BLaER1 treated with 17β-estradiol and CSF1 and Interleukin-3, amounts not matched to agents 10 nM and 100 nM (cell line): ENCODE data around the gene DIRAS1.
"Not testable (repeated sequence)": the region's sequence is repeated elsewhere in the genome, so short reads cannot be mapped to it uniquely, and the experiment has no call there.

ENCODE experiments used
- H3K27ac ChIP-seq, 11 experiments: shearing (Covaris generic); formaldehyde crosslinking; 2 replicates each; pipeline ENCODE4 v1.8.1; 2022
- H3K27me3 ChIP-seq, 11 experiments: shearing (Covaris generic); formaldehyde crosslinking; 2 replicates each; pipeline ENCODE4 v1.8.1; 2022
- H3K36me3 ChIP-seq, 11 experiments: shearing (Covaris generic); formaldehyde crosslinking; 2 replicates each; pipeline ENCODE4 v1.8.1; 2022
- H3K4me1 ChIP-seq, 10 experiments: shearing (Covaris generic); formaldehyde crosslinking; 2 replicates each; pipeline ENCODE4 v1.8.1; 2022
- H3K4me2 ChIP-seq, 11 experiments: shearing (Covaris generic); formaldehyde crosslinking; 2 replicates each; pipeline ENCODE4 v1.8.1; 2022
- H3K4me3 ChIP-seq, 10 experiments: shearing (Covaris generic); formaldehyde crosslinking; 2 replicates each; pipeline ENCODE4 v1.8.1; 2022
- H3K9ac ChIP-seq, 11 experiments: shearing (Covaris generic); formaldehyde crosslinking; 2 replicates each; pipeline ENCODE4 v1.8.1; 2022
- H3K9me3 ChIP-seq, 11 experiments: shearing (Covaris generic); formaldehyde crosslinking; replicated peaks in 1 of 11; 2 replicates each; pipeline ENCODE4 v1.8.1; 2022
- H4K20me1 ChIP-seq, 11 experiments: shearing (Covaris generic); formaldehyde crosslinking; 2 replicates each; pipeline ENCODE4 v1.8.1; 2022
- Cebpa-rat ChIP-seq, 11 experiments: shearing (Covaris generic); IDR thresholded peaks; 2 replicates each; pipeline ENCODE4 v1.8.1; 2022

Gene DIRAS1

GRCh38 chr19:2693492-2694160 lies 27.5 kb downstream of the DIRAS1 start:
- Histone ChIP-seq H3K4me1 (peaks cover 51 to 71% (median 60%) of the 10 kb centered on the region in 10 experiments), H3K4me2 (peak overlapping the region; percentile 74 to 99 (median 91)), H3K9me3 (peaks cover 0 to 31% (median 10%) of the 10 kb centered on the region in 11 experiments; a peak in 16 of 22 replicates), H3K4me3 (peak overlapping the region in 3 of 10 experiments; percentile 15 to 44 (median 34); a peak in 3 of 20 replicates), H4K20me1 (no peaks in the 10 kb centered on the region), H3K27me3 (no peaks in the 10 kb centered on the region), H3K9ac (peak overlapping the region in 10 of 11 experiments; percentile 64 to 89 (median 85); a peak in 18 of 22 replicates), H3K36me3 (peaks cover 0 to 42% (median 30%) of the 10 kb centered on the region in 11 experiments; a peak in 17 of 22 replicates), H3K27ac (peak overlapping the region in 10 of 11 experiments; percentile 71 to 99 (median 94); a peak in 18 of 22 replicates)
- no peak for TF ChIP-seq Cebpa-rat (IDR thresholded peaks at IDR 0.05)

- peaks cover 38 to 54% (median 44%) of the 10 kb centered on the region in 10 experiments for H3K4me1 ChIP-seq
- H3K9me3 ChIP-seq = peaks cover 0 to 48% (median 26%) of the 10 kb centered on the region in 11 experiments; a peak in 17 of 22 replicates
- H3K27ac ChIP-seq = peak overlapping the region in 4 of 11 experiments; percentile 34 to 98 (median 40); a peak in 2 of 22 replicates
- TF ChIP-seq Cebpa-rat (IDR thresholded peaks at IDR 0.05) = no peak
- H4K20me1 ChIP-seq = no peaks in the 10 kb centered on the region
- H3K4me3 ChIP-seq = no peak overlapping the region
- no peaks in the 10 kb centered on the region for H3K27me3 ChIP-seq
- peaks cover 0 to 59% (median 46%) of the 10 kb centered on the region in 11 experiments; a peak in 17 of 22 replicates for H3K36me3 ChIP-seq
- H3K9ac ChIP-seq = no peak overlapping the region
- 0 out of 22 replicates have a peak overlapping the region, but pooled peaks of 1 of the 11 experiments have one; percentile 20 for H3K4me2 ChIP-seq
These were observed 29.2 kb downstream of the DIRAS1 start for GRCh38 chr19:2691951-2692350.

GRCh38 chr19:2690856-2691255 lies 30.3 kb downstream of the DIRAS1 start:
- peaks cover 27 to 44% (median 34%) of the 10 kb centered on the region in 10 experiments for H3K4me1 ChIP-seq
- peaks cover 0 to 68% (median 55%) of the 10 kb centered on the region in 11 experiments; a peak in 17 of 22 replicates for H3K36me3 ChIP-seq

GRCh38 chr19:2686360-2686759 lies 34.8 kb downstream of the DIRAS1 start:
- H3K9me3 ChIP-seq = peaks cover 0 to 79% (median 53%) of the 10 kb centered on the region in 11 experiments; a peak in 17 of 22 replicates
- TF ChIP-seq Cebpa-rat (IDR thresholded peaks at IDR 0.05) = no peak
- peak overlapping the region in 1 of 11 experiments; percentile 59; a peak in 2 of 22 replicates for H3K27ac ChIP-seq
- peak overlapping the region in 2 of 11 experiments; percentile 13 to 35; a peak in 1 of 22 replicates for H3K4me2 ChIP-seq
- no peaks in the 10 kb centered on the region; a peak in 1 of 22 replicates for H4K20me1 ChIP-seq
- no peaks in the 10 kb centered on the region for H3K27me3 ChIP-seq
- no peak overlapping the region; a peak in 1 of 22 replicates for H3K9ac ChIP-seq
- no peak overlapping the region for H3K4me3 ChIP-seq
- peaks cover 9 to 32% (median 14%) of the 10 kb centered on the region in 10 experiments for H3K4me1 ChIP-seq
- H3K36me3 ChIP-seq = peaks cover 0 to 94% (median 80%) of the 10 kb centered on the region in 11 experiments; a peak in 17 of 22 replicates

More at GRCh38 chr19:2690856-2691255, 30.3 kb downstream of the DIRAS1 start:
- no peak overlapping the region for H3K4me3 ChIP-seq
- no peak overlapping the region for H3K9ac ChIP-seq
- peaks cover 0 to 58% (median 37%) of the 10 kb centered on the region in 11 experiments; a peak in 17 of 22 replicates for H3K9me3 ChIP-seq
- H3K27me3 ChIP-seq = no peaks in the 10 kb centered on the region
- no peak overlapping the region for H3K4me2 ChIP-seq
- no peak for TF ChIP-seq Cebpa-rat (IDR thresholded peaks at IDR 0.05)
- H3K27ac ChIP-seq = 0 out of 22 replicates have a peak overlapping the region, but pooled peaks of 1 of the 11 experiments have one; percentile 7
- no peaks in the 10 kb centered on the region for H4K20me1 ChIP-seq

- H3K9ac ChIP-seq = peak overlapping the region in 1 of 11 experiments; percentile 39; a peak in 1 of 22 replicates
- no peak overlapping the region for H3K4me3 ChIP-seq
- no peaks in the 10 kb centered on the region; a peak in 1 of 22 replicates for H4K20me1 ChIP-seq
- peaks cover 18 to 37% (median 25%) of the 10 kb centered on the region in 10 experiments for H3K4me1 ChIP-seq
- H3K27me3 ChIP-seq = no peaks in the 10 kb centered on the region
- no peak for TF ChIP-seq Cebpa-rat (IDR thresholded peaks at IDR 0.05)
- peak overlapping the region in 8 of 11 experiments; percentile 12 to 59 (median 48); a peak in 11 of 22 replicates for H3K27ac ChIP-seq
- H3K36me3 ChIP-seq = peaks cover 0 to 83% (median 68%) of the 10 kb centered on the region in 11 experiments; a peak in 17 of 22 replicates
- peaks cover 0 to 70% (median 47%) of the 10 kb centered on the region in 11 experiments; a peak in 16 of 22 replicates for H3K9me3 ChIP-seq
- H3K4me2 ChIP-seq = peak overlapping the region in 5 of 11 experiments; percentile 13 to 35 (median 30); a peak in 7 of 22 replicates
These were observed 35.9 kb downstream of the DIRAS1 start for GRCh38 chr19:2685204-2685704.

- peaks cover 0 to 3% (median 0%) of the 10 kb centered on the region in 11 experiments; a peak in 2 of 22 replicates for H4K20me1 ChIP-seq
- H3K36me3 ChIP-seq = peaks cover 0 to 69% (median 55%) of the 10 kb centered on the region in 11 experiments; a peak in 17 of 22 replicates
- H3K4me1 ChIP-seq = peaks cover 22 to 51% (median 31%) of the 10 kb centered on the region in 10 experiments
- H3K4me2 ChIP-seq = no peak overlapping the region; a peak in 1 of 22 replicates
- H3K27ac ChIP-seq = peak overlapping the region in 1 of 11 experiments; percentile 12; a peak in 1 of 22 replicates
- H3K9me3 ChIP-seq = peaks cover 0 to 64% (median 41%) of the 10 kb centered on the region in 11 experiments; a peak in 17 of 22 replicates
- no peak for TF ChIP-seq Cebpa-rat (IDR thresholded peaks at IDR 0.05)
- H3K27me3 ChIP-seq = no peaks in the 10 kb centered on the region
- no peak overlapping the region for H3K9ac ChIP-seq
- no peak overlapping the region for H3K4me3 ChIP-seq
These were observed 37.7 kb downstream of the DIRAS1 start for GRCh38 chr19:2683430-2684003.

GRCh38 chr19:2680808-2681207 lies 40.4 kb downstream of the DIRAS1 start:
- Histone ChIP-seq H3K9me3 (peaks cover 0 to 38% (median 16%) of the 10 kb centered on the region in 11 experiments; a peak in 16 of 22 replicates), H3K36me3 (peaks cover 0 to 59% (median 36%) of the 10 kb centered on the region in 11 experiments; a peak in 16 of 22 replicates), H3K4me2 (peak overlapping the region; percentile 43 to 77 (median 57)), H4K20me1 (peaks cover 0 to 30% (median 0%) of the 10 kb centered on the region in 11 experiments; a peak in 3 of 22 replicates), H3K27me3 (no peaks in the 10 kb centered on the region), H3K27ac (peak overlapping the region; percentile 8 to 71 (median 62); a peak in 19 of 22 replicates), H3K4me3 (peak overlapping the region in 1 of 10 experiments; percentile 11; a peak in 1 of 20 replicates), H3K9ac (peak overlapping the region in 7 of 11 experiments; percentile 2 to 48 (median 31); a peak in 5 of 22 replicates), H3K4me1 (peaks cover 37 to 77% (median 53%) of the 10 kb centered on the region in 10 experiments)
- no peak for TF ChIP-seq Cebpa-rat (IDR thresholded peaks at IDR 0.05)

- Histone ChIP-seq H3K27ac (no peak overlapping the region), H4K20me1 (peaks cover 0 to 39% (median 0%) of the 10 kb centered on the region in 11 experiments; a peak in 4 of 22 replicates), H3K9me3 (peaks cover 0 to 28% (median 10%) of the 10 kb centered on the region in 11 experiments; a peak in 14 of 22 replicates), H3K4me1 (peaks cover 37 to 73% (median 52%) of the 10 kb centered on the region in 10 experiments), H3K4me2 (peak overlapping the region in 1 of 11 experiments; percentile 5; a peak in 2 of 22 replicates), H3K9ac (no peak overlapping the region), H3K4me3 (no peak overlapping the region), H3K27me3 (no peaks in the 10 kb centered on the region), H3K36me3 (peaks cover 0 to 61% (median 40%) of the 10 kb centered on the region in 11 experiments; a peak in 16 of 22 replicates)
- no peak for TF ChIP-seq Cebpa-rat (IDR thresholded peaks at IDR 0.05)
These were observed 41.7 kb downstream of the DIRAS1 start for GRCh38 chr19:2679439-2679838.

- not testable (repeated sequence) for H3K9ac ChIP-seq, H3K27me3 ChIP-seq, H3K4me3 ChIP-seq
- Histone ChIP-seq H4K20me1 (peaks cover 0 to 40% (median 0%) of the 10 kb centered on the region in 11 experiments; a peak in 4 of 22 replicates), H3K27ac (peak overlapping the region in 1 of 11 experiments; percentile 38; a peak in 1 of 22 replicates), H3K4me2 (peak overlapping the region in 8 of 11 experiments; percentile 27 to 72 (median 47); a peak in 12 of 22 replicates), H3K4me1 (peaks cover 37 to 73% (median 52%) of the 10 kb centered on the region in 10 experiments), H3K36me3 (peaks cover 0 to 60% (median 40%) of the 10 kb centered on the region in 11 experiments; a peak in 16 of 22 replicates), H3K9me3 (peaks cover 0 to 24% (median 10%) of the 10 kb centered on the region in 11 experiments; a peak in 13 of 22 replicates)
These were observed 42.2 kb downstream of the DIRAS1 start for GRCh38 chr19:2678948-2679347.
